ENCODE results near the gene ZMYND10. TPM values are rescaled to one million over a fixed set of nuclear protein-coding genes. Genes with fewer than 3 reads are reported as not detected.

Gene ZMYND10
- total RNA-seq, 1 experiment from 2014 or later = 0.29 TPM

DNA sequence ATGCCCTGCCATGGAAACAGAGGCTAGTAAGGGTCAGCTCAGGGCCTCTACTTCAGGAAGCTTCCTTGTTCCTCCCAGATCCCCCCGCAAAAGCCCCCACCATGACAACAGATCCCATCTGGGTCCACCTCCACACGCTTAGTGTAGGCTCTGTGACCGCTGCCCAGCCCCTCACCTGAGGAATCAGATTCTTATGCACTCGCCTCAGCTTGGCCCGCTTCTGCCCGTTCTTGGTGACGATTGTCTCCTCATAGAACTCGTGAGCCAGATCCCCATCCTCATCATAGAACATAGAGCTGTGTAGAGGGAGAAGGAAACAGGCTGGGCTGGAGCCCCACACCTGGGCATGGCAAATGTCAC lies 19.4 kb downstream of the ZMYND10 start:
- peaks cover 17% of the 10 kb centered on the region for H3K4me1 ChIP-seq
- Mint-ChIP-seq H3K4me1 (ENCODE audit: low read depth, unreplicated experiment) (no peaks in the 10 kb centered on the region), H3K36me3 (ENCODE audit: insufficient read depth, unreplicated experiment) (peaks cover 40% of the 10 kb centered on the region), H3K4me3 (ENCODE audit: unreplicated experiment) (no peak overlapping the region), H3K27ac (ENCODE audit: unreplicated experiment) (no peak overlapping the region), H3K9me3 (ENCODE audit: unreplicated experiment) (no peaks in the 10 kb centered on the region), H3K27me3 (ENCODE audit: insufficient read depth, unreplicated experiment) (no peaks in the 10 kb centered on the region)
- ChIA-PET CTCF (interaction anchor here (0.7 kb wide), 1 partner anchor 19 kb away, joined by 5 read pairs; the partner anchor contains the start of gene ZMYND10), POLR2A (no interaction called here)
- DNase-seq = no peak
- intact Hi-C loops (cut with micrococcal nuclease; ENCODE audit: unreplicated experiment) = no loop called here
- H3K27me3 ChIP-seq (replicated peaks; ENCODE audit: control insufficient read depth, insufficient read depth, low read length) = no peaks in the 10 kb centered on the region
- no TSS peak for BruUV-seq (replicated peaks)
- H3K9me3 ChIP-seq = no peaks in the 10 kb centered on the region
- TF ChIP-seq, protein P1, sequence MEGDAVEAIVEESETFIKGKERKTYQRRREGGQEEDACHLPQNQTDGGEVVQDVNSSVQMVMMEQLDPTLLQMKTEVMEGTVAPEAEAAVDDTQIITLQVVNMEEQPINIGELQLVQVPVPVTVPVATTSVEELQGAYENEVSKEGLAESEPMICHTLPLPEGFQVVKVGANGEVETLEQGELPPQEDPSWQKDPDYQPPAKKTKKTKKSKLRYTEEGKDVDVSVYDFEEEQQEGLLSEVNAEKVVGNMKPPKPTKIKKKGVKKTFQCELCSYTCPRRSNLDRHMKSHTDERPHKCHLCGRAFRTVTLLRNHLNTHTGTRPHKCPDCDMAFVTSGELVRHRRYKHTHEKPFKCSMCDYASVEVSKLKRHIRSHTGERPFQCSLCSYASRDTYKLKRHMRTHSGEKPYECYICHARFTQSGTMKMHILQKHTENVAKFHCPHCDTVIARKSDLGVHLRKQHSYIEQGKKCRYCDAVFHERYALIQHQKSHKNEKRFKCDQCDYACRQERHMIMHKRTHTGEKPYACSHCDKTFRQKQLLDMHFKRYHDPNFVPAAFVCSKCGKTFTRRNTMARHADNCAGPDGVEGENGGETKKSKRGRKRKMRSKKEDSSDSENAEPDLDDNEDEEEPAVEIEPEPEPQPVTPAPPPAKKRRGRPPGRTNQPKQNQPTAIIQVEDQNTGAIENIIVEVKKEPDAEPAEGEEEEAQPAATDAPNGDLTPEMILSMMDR (IDR thresholded peaks at IDR 0.05; ENCODE audit: insufficient read depth in 1 of 2, low read depth in 1 of 2, low read length in 1 of 2, severe bottlenecking in 1 of 2, unreplicated experiment in 1 of 2) = no peak
- peaks cover 1% of the 10 kb centered on the region for H3K36me3 ChIP-seq (ENCODE audit: control insufficient read depth, insufficient read depth, low read length)
- H3K4me3 ChIP-seq (ENCODE audit: low read depth, low read length) = no peak overlapping the region

DNA sequence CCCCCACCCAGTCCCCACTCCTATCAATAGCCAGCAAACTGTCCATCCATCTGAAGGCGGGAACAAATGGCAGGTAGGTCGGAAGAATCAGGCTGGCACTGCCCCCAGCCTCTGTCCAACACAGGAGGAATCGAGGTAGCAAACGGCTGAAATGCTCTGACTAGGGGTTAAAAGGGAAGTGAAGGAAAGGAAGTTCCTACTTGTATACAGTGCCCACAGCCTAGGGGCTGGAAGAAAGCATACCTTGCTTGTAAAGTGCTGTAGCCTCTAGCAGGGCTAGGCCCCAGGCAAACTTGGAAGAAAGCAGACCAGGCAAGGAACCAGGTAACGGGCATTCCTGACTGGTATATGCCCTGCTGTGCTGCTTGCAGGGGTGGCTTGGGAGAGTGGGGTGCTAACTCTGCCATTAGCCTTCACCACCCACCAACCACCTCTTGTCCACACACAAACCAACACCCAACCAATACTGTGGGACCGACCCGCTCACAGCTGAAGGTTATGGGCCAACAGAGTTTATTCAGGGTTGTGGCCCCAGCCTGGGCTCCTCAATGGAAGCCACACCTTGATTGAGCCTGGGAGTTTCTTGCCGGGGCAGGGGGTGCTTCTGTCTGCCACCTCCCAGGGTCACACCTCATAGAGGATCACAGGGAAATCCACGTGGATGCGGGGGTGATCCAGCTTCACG lies 19.9 kb downstream of the ZMYND10 start:
- Mint-ChIP-seq H3K4me1 (ENCODE audit: low read depth, unreplicated experiment) (no peaks in the 10 kb centered on the region), H3K27me3 (ENCODE audit: insufficient read depth, unreplicated experiment) (no peaks in the 10 kb centered on the region), H3K27ac (ENCODE audit: unreplicated experiment) (no peak overlapping the region), H3K36me3 (ENCODE audit: insufficient read depth, unreplicated experiment) (peaks cover 37% of the 10 kb centered on the region), H3K9me3 (ENCODE audit: unreplicated experiment) (no peaks in the 10 kb centered on the region), H3K4me3 (ENCODE audit: unreplicated experiment) (no peak overlapping the region)
- CTCF ChIA-PET = no interaction called here
- no peaks in the 10 kb centered on the region for H3K9me3 ChIP-seq
- H3K36me3 ChIP-seq (ENCODE audit: control insufficient read depth, insufficient read depth, low read length) = peaks cover 1% of the 10 kb centered on the region
- no TSS peak for BruUV-seq (replicated peaks)
- no peak overlapping the region for H3K4me3 ChIP-seq (ENCODE audit: low read depth, low read length)
- intact Hi-C loops (cut with micrococcal nuclease; ENCODE audit: unreplicated experiment) = loop anchor here (2.0 kb wide), 1 partner anchor 99 kb away; no protein-coding TSS in a partner anchor
- no peak for DNase-seq
- peaks cover 17% of the 10 kb centered on the region for H3K4me1 ChIP-seq
- POLR2A ChIA-PET = interaction anchor here (0.6 kb wide), 1 partner anchor 12 kb away, joined by 3 read pairs; no protein-coding TSS in a partner anchor
- TF ChIP-seq, protein P1 (IDR thresholded peaks at IDR 0.05; ENCODE audit: insufficient read depth in 1 of 2, low read depth in 1 of 2, low read length in 1 of 2, severe bottlenecking in 1 of 2, unreplicated experiment in 1 of 2) = no peak
- H3K27me3 ChIP-seq (replicated peaks; ENCODE audit: control insufficient read depth, insufficient read depth, low read length) = no peaks in the 10 kb centered on the region

DNA sequence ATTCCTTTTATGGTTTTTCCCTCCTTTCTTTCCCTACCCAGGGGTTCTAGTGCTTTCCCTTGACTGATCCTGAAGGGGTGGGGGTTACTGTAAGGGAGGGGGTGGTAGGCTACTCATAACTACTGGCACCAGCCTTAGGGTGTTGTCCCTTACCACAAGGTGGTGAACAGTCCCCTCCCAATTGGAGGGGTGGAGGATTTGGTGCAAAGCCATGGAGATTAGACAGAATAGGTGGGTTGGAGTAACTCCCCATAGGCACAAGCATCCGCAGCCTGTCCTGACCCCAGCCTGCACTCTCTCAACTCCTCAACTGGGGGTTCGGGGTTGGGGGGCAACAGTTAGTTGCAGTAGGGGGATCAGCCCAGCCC lies 20.4 kb downstream of the ZMYND10 start:
- peaks cover 33% of the 10 kb centered on the region for H3K36me3 Mint-ChIP-seq (ENCODE audit: insufficient read depth, unreplicated experiment)
- H3K4me3 Mint-ChIP-seq (ENCODE audit: unreplicated experiment) = no peak overlapping the region
- H3K4me3 ChIP-seq (ENCODE audit: low read depth, low read length) = no peak overlapping the region
- H3K36me3 ChIP-seq (ENCODE audit: control insufficient read depth, insufficient read depth, low read length) = no peaks in the 10 kb centered on the region
- no peak overlapping the region for H3K27ac Mint-ChIP-seq (ENCODE audit: unreplicated experiment)
- intact Hi-C loops (cut with micrococcal nuclease; ENCODE audit: unreplicated experiment) = loop anchor here (2.0 kb wide), 1 partner anchor 98 kb away; no protein-coding TSS in a partner anchor
- H3K9me3 ChIP-seq = no peaks in the 10 kb centered on the region
- no TSS peak for BruUV-seq (replicated peaks)
- no peaks in the 10 kb centered on the region for H3K4me1 Mint-ChIP-seq (ENCODE audit: low read depth, unreplicated experiment)
- H3K27me3 Mint-ChIP-seq (ENCODE audit: insufficient read depth, unreplicated experiment) = no peaks in the 10 kb centered on the region
- ChIA-PET POLR2A (interaction anchor here (0.6 kb wide), 1 partner anchor 12 kb away, joined by 3 read pairs; no protein-coding TSS in a partner anchor), CTCF (interaction anchor here (1.6 to 2.2 kb wide), 2 partner anchors 22 to 26 kb away, joined by 7 to 12 read pairs; partner anchors contain the start of genes HYAL1, HYAL3 and NAA80)
- TF ChIP-seq, protein P1 (IDR thresholded peaks at IDR 0.05; ENCODE audit: insufficient read depth in 1 of 2, low read depth in 1 of 2, low read length in 1 of 2, severe bottlenecking in 1 of 2, unreplicated experiment in 1 of 2) = no peak
- DNase-seq = no peak
- H3K9me3 Mint-ChIP-seq (ENCODE audit: unreplicated experiment) = no peaks in the 10 kb centered on the region
- H3K4me1 ChIP-seq = peaks cover 21% of the 10 kb centered on the region
- H3K27me3 ChIP-seq (replicated peaks; ENCODE audit: control insufficient read depth, insufficient read depth, low read length) = no peaks in the 10 kb centered on the region
